OCI-LY1 (cell line): ENCODE measurements around the gene UBTD1.

Experiments
- CTCF ChIP-seq: fragments of 200-600 bp; sonication (generic), shearing (Covaris generic); IDR thresholded peaks from 2 replicates; pipeline ENCODE4 v1.5.1; 2017; ENCODE audit warnings: mild to moderate bottlenecking, antibody characterized with exemption, low read length, moderate library complexity, mixed read lengths
- EZH2 ChIP-seq: fragments of 200-600 bp; sonication (generic), shearing (Covaris generic); IDR thresholded peaks from 2 replicates; pipeline ENCODE4 v1.8.0; 2017; ENCODE audit warnings: borderline replicate concordance, mixed run types, mild to moderate bottlenecking, antibody characterized with exemption, low read length, moderate library complexity, mixed read lengths

- TF ChIP-seq CTCF: no peak
- TF ChIP-seq EZH2: no peak
Observed at GRCh38 chr10:97570789-97571471, 72.2 kb downstream of the UBTD1 start.
